Measurements from ENCODE around the gene ERICH4. TPM values are rescaled to one million over a fixed set of nuclear protein-coding genes. Genes with fewer than 3 reads are reported as not detected.

Gene ERICH4
- total and polyA plus RNA-seq, 2 experiments from 2014 or later, result not detected

- Histone ChIP-seq H3K36me3 (ENCODE audit: insufficient read depth) (no peaks in the 10 kb centered on the region), H4K20me1 (replicated peaks; ENCODE audit: insufficient read depth) (peaks cover 3% of the 10 kb centered on the region), H3K4me3 (peak overlapping the region; percentile 80), H2AFZ (no peak overlapping the region), H3K27ac (ENCODE audit: low read depth) (no peak overlapping the region), H3F3A (replicated peaks; ENCODE audit: low read depth) (no peaks in the 10 kb centered on the region), H3K79me2 (replicated peaks; ENCODE audit: insufficient read depth) (peaks cover 35% of the 10 kb centered on the region), H3K9me2 (ENCODE audit: insufficient read depth) (no peaks in the 10 kb centered on the region), H3K4me1 (ENCODE audit: insufficient read depth) (peaks cover 12% of the 10 kb centered on the region; the same call in 1 of the 2 replicates), H3K27me3 (ENCODE audit: insufficient read depth) (no peaks in the 10 kb centered on the region), H3K4me2 (peak overlapping the region; percentile 83)
- H3K4me3 Mint-ChIP-seq, result peak overlapping the region; percentile 98
- no peak for TF ChIP-seq ZNF114 (CRISPR knock-in tag; IDR thresholded peaks at IDR 0.05)
- peaks cover 9% of the 10 kb centered on the region for H3K36me3 Mint-ChIP-seq (ENCODE audit: low read depth)
- H3K27ac Mint-ChIP-seq, result 0 out of 2 replicates have a peak overlapping the region, but pooled peaks have one; percentile 100
- ATAC-seq, result no peak
- DNase-seq (ENCODE audit: low spot score), result no peak
- H3K27me3 Mint-ChIP-seq (ENCODE audit: insufficient read depth, low read depth, poor library complexity), result peaks cover 6% of the 10 kb centered on the region
- peaks cover 19% of the 10 kb centered on the region for H3K4me1 Mint-ChIP-seq
- no peaks in the 10 kb centered on the region for H3K9me3 Mint-ChIP-seq
Observed at GRCh38 chr19:41398598-41398997, 44.4 kb upstream of the ERICH4 start.

- peaks cover 3% of the 10 kb centered on the region for H4K20me1 ChIP-seq (replicated peaks; ENCODE audit: insufficient read depth)
- ATAC-seq (no peak), DNase-seq (ENCODE audit: low spot score) (no peak)
- no peaks in the 10 kb centered on the region for H3K9me2 ChIP-seq (ENCODE audit: insufficient read depth)
- Mint-ChIP-seq H3K27me3 (ENCODE audit: insufficient read depth, low read depth, poor library complexity) (peaks cover 6% of the 10 kb centered on the region), H3K27ac (no peak overlapping the region; the same call in 1 of the 2 replicates), H3K4me3 (peak overlapping the region; percentile 98), H3K9me3 (no peaks in the 10 kb centered on the region), H3K36me3 (ENCODE audit: low read depth) (peaks cover 9% of the 10 kb centered on the region), H3K4me1 (peaks cover 19% of the 10 kb centered on the region)
- H3K36me3 ChIP-seq (ENCODE audit: insufficient read depth), result no peaks in the 10 kb centered on the region
- H3K4me1 ChIP-seq (ENCODE audit: insufficient read depth), result peaks cover 12% of the 10 kb centered on the region; the same call in 1 of the 2 replicates
- H2AFZ ChIP-seq, result no peak overlapping the region
- H3K79me2 ChIP-seq (replicated peaks; ENCODE audit: insufficient read depth), result peaks cover 35% of the 10 kb centered on the region
- H3K27ac ChIP-seq (ENCODE audit: low read depth), result no peak overlapping the region
- H3K27me3 ChIP-seq (ENCODE audit: insufficient read depth), result no peaks in the 10 kb centered on the region
- H3K4me2 ChIP-seq, result peak overlapping the region; percentile 83; the same call in 1 of the 2 replicates
- peak overlapping the region; percentile 80; the same call in 1 of the 2 replicates for H3K4me3 ChIP-seq
- no peaks in the 10 kb centered on the region for H3F3A ChIP-seq (replicated peaks; ENCODE audit: low read depth)
- TF ChIP-seq ETS1 (IDR thresholded peaks at IDR 0.05) (no peak), EZH2 (IDR thresholded peaks at IDR 0.05; ENCODE audit: low read depth, unreplicated experiment) (no peak), STAT1 (IDR thresholded peaks at IDR 0.05; ENCODE audit: unreplicated experiment) (no peak)
Observed at GRCh38 chr19:41399091-41399490, 43.9 kb upstream of the ERICH4 start.

GRCh38 chr19:41399525-41399924 lies 43.4 kb upstream of the ERICH4 start:
- ATAC-seq (no peak), DNase-seq (ENCODE audit: low spot score) (no peak)
- Mint-ChIP-seq H3K4me3 (peak overlapping the region; percentile 38; the same call in 2 of the 3 replicates), H3K4me1 (peaks cover 19% of the 10 kb centered on the region), H3K36me3 (ENCODE audit: low read depth) (peaks cover 9% of the 10 kb centered on the region), H3K27me3 (ENCODE audit: insufficient read depth, low read depth, poor library complexity) (peaks cover 6% of the 10 kb centered on the region), H3K27ac (no peak overlapping the region), H3K9me3 (no peaks in the 10 kb centered on the region)
- H3K9me2 ChIP-seq (ENCODE audit: insufficient read depth), result no peaks in the 10 kb centered on the region
- H3K27ac ChIP-seq (ENCODE audit: low read depth), result no peak overlapping the region
- H3K4me3 ChIP-seq, result no peak overlapping the region
- no peaks in the 10 kb centered on the region for H3F3A ChIP-seq (replicated peaks; ENCODE audit: low read depth)
- TF ChIP-seq EZH2phosphoT487 (IDR thresholded peaks at IDR 0.05; ENCODE audit: unreplicated experiment), result no peak
- TF ChIP-seq NANOG (IDR thresholded peaks at IDR 0.05; ENCODE audit: borderline replicate concordance), result no peak
- TF ChIP-seq POLR2AphosphoS5 (IDR thresholded peaks at IDR 0.05; ENCODE audit: low read depth), result no peak
- no peak overlapping the region for H2AFZ ChIP-seq
- H3K79me2 ChIP-seq (replicated peaks; ENCODE audit: insufficient read depth), result peaks cover 35% of the 10 kb centered on the region
- H3K36me3 ChIP-seq (ENCODE audit: insufficient read depth), result no peaks in the 10 kb centered on the region
- no peak overlapping the region for H3K4me2 ChIP-seq
- H3K4me1 ChIP-seq (ENCODE audit: insufficient read depth), result peaks cover 12% of the 10 kb centered on the region; the same call in 1 of the 2 replicates
- H4K20me1 ChIP-seq (replicated peaks; ENCODE audit: insufficient read depth), result peaks cover 3% of the 10 kb centered on the region
- H3K27me3 ChIP-seq (ENCODE audit: insufficient read depth), result no peaks in the 10 kb centered on the region

All from GM23338 (cell line).